Stimulated activated CD4-positive, alpha-beta T cell treated with anti-CD3 and anti-CD28 coated beads, Interleukin-15, amount 100 ng/mL, for 48 hours (primary cell): ENCODE results near the gene CFDP1.
A peak's percentile ranks its signal among the peaks of the same experiment; 100 is the strongest.
"Not testable (repeated sequence)": the region's sequence is repeated elsewhere in the genome, so short reads cannot be mapped to it uniquely, and the experiment has no call there.

Experiments
- DNase-seq, 2 donors: peaks; one replicate each; pipeline ENCODE4 v3.0.0-alpha.2; 2020; ENCODE audit warnings: low read depth in 2 of 2

Gene CFDP1

DNA sequence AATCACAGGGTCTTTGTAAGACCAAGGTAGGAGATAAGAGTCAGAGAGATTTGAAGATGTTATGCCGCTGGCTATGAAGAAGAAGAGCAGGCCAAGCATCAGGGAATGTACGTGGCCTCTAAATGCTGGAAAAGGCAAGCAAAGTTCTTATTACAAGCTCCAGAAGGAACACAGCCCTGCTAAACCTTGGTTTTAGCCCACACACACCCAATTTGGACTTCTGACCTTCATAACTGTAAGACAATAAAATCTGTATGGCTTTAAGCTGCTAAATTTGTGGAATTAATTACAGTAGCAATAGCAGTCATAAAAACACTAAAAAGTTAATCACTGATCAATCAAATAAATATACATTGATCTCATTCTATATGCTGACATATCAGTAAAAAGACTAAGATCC, 25.1 kb upstream of the CFDP1 start:
- no peak for DNase-seq

GRCh38 chr16:75458029-75458428, 24.7 kb upstream of the CFDP1 start:
- DNase-seq: no peak

DNA sequence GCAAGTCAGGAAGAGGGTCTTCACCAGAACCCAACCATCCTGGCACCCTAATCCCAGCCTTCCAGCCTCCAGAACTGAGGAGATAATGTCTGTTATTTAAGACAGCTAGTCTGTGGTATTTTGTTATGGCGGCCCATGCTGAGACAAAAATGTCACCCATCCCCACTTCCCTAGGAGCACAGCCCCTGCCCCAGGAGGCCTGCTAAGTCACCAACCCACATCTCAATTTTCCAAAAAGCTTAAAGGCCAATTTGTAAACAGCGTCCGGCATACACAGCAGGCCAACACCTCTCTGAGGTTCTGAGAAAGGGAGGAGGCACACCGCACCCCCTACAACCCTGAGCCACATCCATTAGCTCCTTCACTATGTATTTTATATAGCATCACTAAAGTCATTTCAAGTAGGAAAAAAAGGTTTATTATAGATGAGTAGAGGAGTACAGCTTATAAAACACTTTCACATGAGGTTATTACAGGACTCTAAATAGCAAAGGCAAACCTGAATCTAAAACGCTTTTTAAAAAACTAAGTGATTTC, 24.2 kb upstream of the CFDP1 start:
- DNase-seq: no peak

GRCh38 chr16:75456971-75457370, 23.7 kb upstream of the CFDP1 start:
- no peak for DNase-seq

GRCh38 chr16:75456486-75456885, 23.2 kb upstream of the CFDP1 start:
- DNase-seq: not testable (repeated sequence)

DNA sequence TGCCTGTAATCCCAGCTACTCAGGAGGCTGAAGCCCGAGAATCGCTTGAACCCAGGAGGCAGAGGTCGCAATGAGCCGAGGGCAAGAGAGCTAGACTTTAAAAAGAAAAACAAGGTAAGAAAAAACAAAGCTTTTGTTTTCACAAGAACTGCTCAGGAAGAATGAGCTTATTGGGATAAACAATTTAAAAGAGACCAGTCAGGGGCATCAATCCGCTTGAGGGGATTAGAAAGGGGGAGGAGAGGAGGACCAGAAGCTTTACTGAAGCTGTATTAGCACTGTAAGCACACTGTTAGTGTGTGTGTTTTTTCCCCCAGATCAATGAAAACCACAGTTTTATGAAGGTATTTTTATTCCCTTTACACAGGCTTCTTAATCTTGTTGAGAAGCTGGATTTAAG, 22.4 kb upstream of the CFDP1 start:
- no peak for DNase-seq

GRCh38 chr16:75452464-75453190, 19.3 kb upstream of the CFDP1 start:
- no peak for DNase-seq

- no peak for DNase-seq
Measured at GRCh38 chr16:75446416-75446815, 13.1 kb upstream of the CFDP1 start.

- no peak for DNase-seq
Measured at GRCh38 chr16:75445298-75445697, 12.0 kb upstream of the CFDP1 start.

DNA sequence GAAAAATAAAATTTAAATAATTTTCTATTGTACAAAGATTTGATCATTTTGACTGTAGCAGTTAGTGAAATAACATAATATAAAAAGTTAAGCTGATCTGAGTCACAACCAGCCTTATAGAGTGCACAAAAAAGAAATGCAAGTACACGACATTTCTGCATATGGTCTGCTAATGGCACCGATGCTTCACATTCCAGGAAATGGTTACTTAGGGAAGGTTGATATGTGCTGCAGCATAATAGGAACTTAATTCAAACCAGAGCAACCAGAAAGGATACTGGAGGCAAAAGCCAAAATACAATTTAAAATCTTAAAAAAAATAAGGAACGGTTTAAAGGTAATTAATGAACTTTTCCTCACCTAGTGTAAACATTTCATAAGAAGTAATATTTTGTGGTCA, 10.0 kb upstream of the CFDP1 start:
- no peak for DNase-seq

DNA sequence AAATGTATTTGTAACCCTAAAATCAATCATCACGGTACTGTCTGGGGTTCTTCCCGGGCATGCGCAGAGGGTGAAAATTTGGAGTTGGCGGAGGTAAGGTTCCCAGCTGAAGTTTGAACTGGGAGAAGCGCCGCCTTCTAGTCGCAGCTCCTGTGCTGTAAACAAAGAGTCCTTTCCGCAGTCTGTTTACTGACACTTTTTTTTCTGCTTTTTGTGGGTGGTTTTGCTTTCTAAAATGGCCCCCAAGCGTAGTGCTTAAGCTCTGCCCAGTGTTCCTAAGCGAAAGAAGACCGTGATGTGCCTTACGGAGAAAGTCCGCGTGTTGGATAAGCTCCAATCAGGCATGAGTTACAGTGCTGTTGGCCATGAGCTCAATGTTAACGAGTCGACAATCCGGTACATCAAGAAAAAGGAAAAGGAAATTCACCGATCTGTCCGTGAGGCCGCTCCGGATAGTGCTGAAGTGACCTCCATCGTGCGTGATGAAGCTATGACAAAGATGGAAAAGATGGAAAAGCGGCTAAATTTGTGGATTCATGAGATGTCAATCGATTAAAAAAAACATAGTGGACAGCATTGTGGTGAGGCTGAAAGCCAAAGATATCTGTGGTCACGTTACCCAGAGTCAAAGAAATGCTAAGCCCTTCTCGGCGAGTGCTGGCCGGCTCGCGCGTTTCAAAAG, 570 bp upstream of the CFDP1 start:
- peak in 1 of 2 donors; percentile 55 for DNase-seq

GRCh38 chr16:75429621-75430403, 3.5 kb downstream of the CFDP1 start:
- DNase-seq: no peak

DNA sequence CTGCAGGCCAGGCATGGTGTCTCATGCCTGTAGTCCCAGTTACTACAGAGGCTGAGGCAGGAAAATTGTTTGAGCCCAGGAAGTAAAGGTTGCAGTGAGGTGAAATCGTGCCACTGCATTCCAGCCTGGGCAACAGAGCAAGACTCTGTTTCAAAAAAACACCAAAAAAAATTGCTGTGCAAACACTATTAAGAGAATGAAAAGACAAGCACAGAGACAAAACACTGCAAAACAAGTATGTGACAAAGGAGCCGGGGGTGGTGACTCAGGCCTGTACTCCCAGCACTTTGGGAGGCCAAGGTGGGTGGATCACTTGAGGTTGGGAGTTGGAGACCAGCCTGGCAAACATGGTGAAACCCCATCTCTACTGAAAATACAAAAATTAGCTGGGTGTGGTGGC, 6.8 kb downstream of the CFDP1 start:
- DNase-seq: not testable (repeated sequence)

DNA sequence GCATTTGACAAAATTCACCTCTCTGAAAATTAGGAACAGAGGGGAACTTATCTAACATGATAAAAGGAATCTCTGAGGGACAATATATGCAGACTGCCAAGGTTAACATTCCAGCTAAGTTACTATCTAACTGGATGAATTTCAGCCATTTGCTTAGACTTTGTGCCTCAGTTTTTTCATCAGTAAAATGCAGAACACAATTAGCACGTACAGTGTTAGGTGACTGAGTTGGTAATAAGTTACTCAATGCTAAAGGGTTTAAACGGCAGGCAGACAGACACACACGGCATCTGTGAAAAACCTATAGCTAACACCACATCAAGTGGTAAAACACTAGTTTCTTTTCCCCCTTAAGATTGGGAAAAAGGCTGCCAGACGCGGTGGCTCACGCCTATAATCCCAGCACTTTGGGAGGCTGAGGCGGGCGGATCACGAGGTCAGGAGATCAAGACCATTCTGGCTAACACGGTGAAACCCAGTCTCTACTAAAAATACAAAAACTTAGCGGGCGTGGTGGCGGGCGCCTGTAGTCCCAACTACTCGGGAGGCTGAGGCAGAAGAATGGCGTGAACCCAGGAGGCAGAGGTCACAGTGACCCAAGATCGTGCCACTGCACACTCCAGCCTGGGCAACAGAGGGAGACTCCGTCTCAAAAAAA, 9.1 kb downstream of the CFDP1 start:
- not testable (repeated sequence) for DNase-seq

DNA sequence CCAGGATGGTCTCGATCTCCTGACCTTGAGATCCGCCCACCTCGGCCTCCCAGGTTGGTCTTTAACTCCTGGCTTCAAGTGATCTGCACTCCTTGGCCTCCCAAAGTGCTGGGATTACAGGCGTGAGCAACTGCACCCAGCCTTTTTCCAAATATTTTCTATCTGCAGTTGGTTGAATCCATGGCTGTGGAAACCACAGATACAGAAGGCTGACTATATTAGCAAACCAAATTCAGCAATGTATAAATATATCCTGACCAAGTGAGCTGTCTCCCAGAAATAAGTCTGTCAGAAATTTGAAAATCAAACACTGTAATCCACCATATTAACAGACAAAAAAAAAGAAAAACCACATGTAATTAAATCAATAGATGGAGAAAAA, 9.6 kb downstream of the CFDP1 start:
- DNase-seq: no peak

DNA sequence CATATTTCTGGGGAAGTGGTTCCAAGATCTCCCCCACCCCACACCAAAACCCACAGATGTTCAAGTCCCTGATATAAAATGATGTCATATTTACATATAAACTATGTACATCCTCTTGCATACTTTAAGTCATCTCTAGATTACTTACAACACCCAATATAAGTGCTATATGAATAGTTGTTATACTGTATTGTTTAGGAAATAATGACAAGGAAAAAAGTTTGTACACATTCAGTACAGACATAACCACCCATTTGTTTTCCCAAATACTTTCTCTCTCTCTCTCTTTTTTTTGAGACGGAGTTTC, 11.5 kb downstream of the CFDP1 start:
- no peak for DNase-seq

DNA sequence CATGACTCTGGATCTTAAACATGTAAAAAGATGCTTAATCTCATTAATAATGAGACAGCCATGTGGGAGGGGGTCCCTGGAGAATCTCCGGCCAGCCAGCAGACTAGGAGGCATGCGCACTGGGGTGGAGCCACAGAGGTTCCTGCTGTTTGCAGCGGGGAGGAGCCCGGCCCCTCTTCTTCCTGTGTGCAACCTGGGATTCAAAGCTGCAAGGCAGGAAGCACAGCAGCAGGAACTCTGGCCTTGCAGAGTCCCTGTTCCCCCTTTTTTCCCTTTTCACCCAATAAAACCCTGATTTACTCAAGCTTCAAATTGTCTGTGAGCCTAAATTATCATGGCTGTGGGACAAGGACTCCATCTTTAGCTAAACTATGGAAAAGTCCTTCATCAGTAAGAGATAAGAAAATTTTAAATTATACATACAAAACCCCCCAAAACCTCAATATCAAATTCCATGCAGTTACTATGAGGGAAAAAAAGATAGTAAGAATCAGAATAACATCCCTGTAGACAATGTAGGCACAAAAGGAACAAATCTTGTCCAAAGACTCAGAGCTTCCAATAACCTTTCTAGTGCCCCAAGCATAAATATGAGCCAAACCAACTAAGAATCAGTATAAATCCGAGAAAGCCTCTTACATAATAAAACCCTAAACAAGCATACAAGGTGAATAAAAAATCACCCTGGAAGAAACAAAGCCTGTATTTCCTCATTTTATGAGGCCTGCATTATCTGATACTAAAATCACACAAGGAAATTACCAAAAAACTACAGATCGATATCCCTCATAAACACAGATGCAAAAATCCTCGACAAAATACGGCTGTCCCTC, 12.1 kb downstream of the CFDP1 start:
- DNase-seq: no peak

- DNase-seq: no peak
Measured at GRCh38 chr16:75416904-75417565, 16.3 kb downstream of the CFDP1 start.

DNA sequence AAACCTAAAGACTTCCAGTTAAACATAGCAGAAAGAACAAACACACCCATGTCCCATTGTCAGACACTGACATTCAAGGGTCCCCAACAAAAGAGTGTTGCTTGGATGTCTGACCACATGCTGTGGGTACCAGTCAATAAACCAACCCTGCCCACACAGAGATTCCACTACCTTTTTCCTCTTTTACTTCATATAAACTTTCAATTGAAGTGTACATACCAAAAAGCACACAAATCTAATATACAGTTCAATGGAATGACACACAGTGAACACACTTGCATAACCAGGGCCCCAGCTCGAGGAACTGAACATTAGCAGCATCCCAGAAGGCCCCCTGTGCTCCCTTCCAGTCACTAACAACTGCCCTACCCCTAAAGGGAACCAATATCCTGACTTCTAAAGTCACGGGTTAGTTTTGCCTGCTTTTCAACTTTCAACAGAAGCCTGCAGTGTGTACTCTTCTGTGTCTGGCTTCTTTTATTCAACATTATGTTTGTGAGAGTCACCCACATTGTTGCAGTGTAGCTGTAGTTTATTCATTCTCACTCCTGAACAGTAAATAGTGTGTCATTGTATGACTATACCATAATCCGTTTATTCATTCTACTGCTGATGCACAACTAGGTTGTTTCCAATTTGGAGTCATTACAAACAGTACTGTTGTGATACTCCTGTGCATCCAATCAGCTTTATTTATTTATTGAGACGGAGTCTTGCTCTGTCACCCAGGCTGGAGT, 18.0 kb downstream of the CFDP1 start:
- no peak for DNase-seq

GRCh38 chr16:75413951-75414350, 19.4 kb downstream of the CFDP1 start:
- no peak for DNase-seq
